Mucosa of rectum (tissue), 2 donors: ENCODE data around the gene TNS4.
A peak's percentile ranks its signal among the peaks of the same experiment; 100 is the strongest.

Experiments used
- H3K27ac ChIP-seq, 2 donors: one replicate each; pipeline ENCODE4 v1.7.0; 2013; ENCODE audit warnings: inconsistent platforms in 2 of 2, low read depth in 2 of 2, low read length in 2 of 2
- H3K27me3 ChIP-seq, 2 donors: one replicate each; pipeline ENCODE4 v1.7.0; 2013; ENCODE audit warnings: low read length in 2 of 2; ENCODE audit not compliant: control insufficient read depth in 2 of 2, insufficient read depth in 2 of 2
- H3K36me3 ChIP-seq, 2 donors: one replicate each; pipeline ENCODE4 v1.7.0; 2013; ENCODE audit warnings: low read length in 2 of 2; ENCODE audit not compliant: control insufficient read depth in 2 of 2, insufficient read depth in 2 of 2
- H3K4me1 ChIP-seq, 2 donors: one replicate each; pipeline ENCODE4 v1.7.0; 2013; ENCODE audit warnings: low read length in 2 of 2, mild to moderate bottlenecking in 1 of 2; ENCODE audit not compliant: control insufficient read depth in 2 of 2, insufficient read depth in 2 of 2
- H3K4me3 ChIP-seq, 2 donors: one replicate each; pipeline ENCODE4 v1.7.0; 2013; ENCODE audit warnings: low read length in 2 of 2
- H3K9ac ChIP-seq, 2 donors: one replicate each; pipeline ENCODE4 v1.7.0; 2013; ENCODE audit warnings: low read length in 2 of 2, low read depth in 1 of 2, mild to moderate bottlenecking in 1 of 2
- H3K9me3 ChIP-seq, 2 donors: one replicate each; pipeline ENCODE4 v1.7.0; 2013; ENCODE audit warnings: low read length in 2 of 2; ENCODE audit not compliant: control insufficient read depth in 2 of 2
- donor health status: healthy.
- donor health status: Normal muscosa, but diverticular disease.

TNS4 gene

DNA sequence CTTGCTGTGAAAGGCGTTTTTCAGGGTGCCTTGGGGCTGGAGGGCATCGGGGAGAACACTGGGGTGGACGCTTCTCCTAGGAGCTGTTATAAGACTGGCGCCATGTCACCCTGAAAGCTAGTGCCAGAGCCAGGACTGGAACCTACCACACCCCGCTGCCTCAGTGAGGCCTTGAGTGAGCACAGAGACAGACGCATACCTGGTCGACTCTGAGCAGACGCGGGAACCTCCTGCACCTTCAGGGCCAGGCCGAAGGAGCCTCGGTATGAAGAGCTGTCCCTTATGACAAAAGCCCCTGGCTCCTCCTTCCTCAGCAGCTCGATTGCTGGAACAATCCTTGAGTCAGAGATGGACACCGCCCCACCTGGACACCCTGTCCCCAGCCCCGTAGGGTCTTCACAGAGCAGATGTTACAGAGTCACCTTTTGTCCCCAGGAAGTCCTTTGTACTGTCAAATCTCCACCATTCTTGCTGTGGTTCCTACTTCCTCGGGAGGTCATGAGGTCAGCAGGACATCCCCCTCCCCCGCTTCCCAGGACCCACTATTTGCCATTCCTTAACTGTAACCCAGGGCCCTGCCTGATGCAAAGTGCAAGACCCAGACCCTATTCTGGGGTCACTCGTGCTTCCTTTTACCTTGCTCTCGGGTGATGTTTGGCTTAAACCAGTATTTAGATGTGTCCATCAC lies 17.0 kb downstream of the TNS4 start:
- no peaks in the 10 kb centered on the region for H3K27me3 ChIP-seq
- no peaks in the 10 kb centered on the region for H3K9me3 ChIP-seq
- no peak overlapping the region for H3K27ac ChIP-seq
- peaks cover 11 to 23% of the 10 kb centered on the region in 2 donors for H3K4me1 ChIP-seq
- H3K4me3 ChIP-seq: no peak overlapping the region
- H3K36me3 ChIP-seq: peaks cover 0 to 6% of the 10 kb centered on the region in 2 donors
- no peak overlapping the region for H3K9ac ChIP-seq

DNA sequence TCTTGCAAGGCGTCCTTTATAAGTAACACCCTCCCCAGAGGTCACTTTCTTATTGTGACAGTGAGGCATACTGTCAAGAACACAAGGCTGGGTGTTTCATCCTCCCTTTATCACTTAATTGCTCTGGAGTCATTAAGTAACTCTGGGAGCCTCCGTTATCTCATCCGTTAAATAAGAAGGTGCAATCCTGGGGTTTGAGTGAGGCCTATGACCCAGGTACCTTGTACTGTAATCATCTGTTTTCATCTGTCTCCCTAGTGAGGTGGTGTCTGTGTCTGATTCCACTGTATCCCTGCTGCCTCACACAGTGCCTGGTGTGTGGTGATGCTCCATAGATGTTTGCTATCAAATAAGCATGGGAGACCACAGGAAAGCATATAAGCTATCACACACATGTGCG lies 17.7 kb downstream of the TNS4 start:
- peaks cover 11 to 23% of the 10 kb centered on the region in 2 donors for H3K4me1 ChIP-seq
- H3K36me3 ChIP-seq: peaks cover 0 to 6% of the 10 kb centered on the region in 2 donors
- H3K27ac ChIP-seq: no peak overlapping the region
- no peaks in the 10 kb centered on the region for H3K27me3 ChIP-seq
- no peaks in the 10 kb centered on the region for H3K9me3 ChIP-seq
- no peak overlapping the region for H3K4me3 ChIP-seq
- H3K9ac ChIP-seq: no peak overlapping the region

DNA sequence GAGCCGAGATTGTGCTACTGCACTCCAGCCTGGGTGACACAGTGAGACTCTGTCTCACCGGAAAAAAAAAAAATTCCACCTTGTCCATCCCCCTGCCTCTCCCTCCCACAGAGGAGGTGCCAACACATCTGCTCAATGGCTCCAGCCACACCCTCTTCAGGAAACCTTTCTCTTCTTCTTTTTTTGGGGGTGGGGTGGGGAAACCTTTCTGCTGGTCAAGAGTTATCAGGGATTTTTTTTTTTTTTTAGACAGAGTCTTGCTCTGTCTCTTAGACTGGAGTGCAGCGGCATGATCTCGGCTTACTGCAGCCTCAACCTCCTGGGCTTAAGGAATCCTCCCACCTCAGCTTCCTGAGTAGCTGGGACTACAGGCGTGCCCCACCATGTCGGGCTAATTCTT lies 18.7 kb downstream of the TNS4 start:
- Histone ChIP-seq H3K4me1 (peaks cover 11 to 23% of the 10 kb centered on the region in 2 donors), H3K36me3 (peaks cover 0 to 6% of the 10 kb centered on the region in 2 donors), H3K9me3 (no peaks in the 10 kb centered on the region), H3K27me3 (no peaks in the 10 kb centered on the region), H3K4me3 (no peak overlapping the region), H3K27ac (no peak overlapping the region), H3K9ac (no peak overlapping the region)

DNA sequence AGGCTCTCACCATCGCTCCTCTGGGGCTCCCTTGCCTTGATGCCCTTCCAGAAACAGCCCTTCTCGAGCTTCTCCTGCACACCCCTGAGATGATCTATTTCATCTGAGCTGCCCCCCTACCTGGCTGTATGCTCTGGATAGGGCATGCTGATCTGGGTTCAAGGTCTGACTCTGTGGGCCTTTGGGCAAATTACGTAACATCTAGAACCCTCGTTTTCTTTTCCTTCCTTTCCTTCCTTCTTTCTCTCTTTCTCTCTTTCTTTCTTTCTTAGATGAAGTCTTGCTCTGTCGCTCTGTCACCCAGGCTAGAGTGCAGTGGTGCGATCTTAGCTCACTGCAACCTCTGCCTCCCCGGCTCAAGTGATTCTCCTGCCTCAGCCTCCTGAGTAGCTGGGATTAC lies 20.3 kb downstream of the TNS4 start:
- Histone ChIP-seq H3K4me1 (peaks cover 11 to 23% of the 10 kb centered on the region in 2 donors), H3K9ac (peak overlapping the region in 1 of 2 donors; percentile 50), H3K9me3 (no peaks in the 10 kb centered on the region), H3K27ac (peak overlapping the region in 1 of 2 donors; percentile 9), H3K4me3 (no peak overlapping the region), H3K36me3 (no peaks in the 10 kb centered on the region), H3K27me3 (no peaks in the 10 kb centered on the region)

DNA sequence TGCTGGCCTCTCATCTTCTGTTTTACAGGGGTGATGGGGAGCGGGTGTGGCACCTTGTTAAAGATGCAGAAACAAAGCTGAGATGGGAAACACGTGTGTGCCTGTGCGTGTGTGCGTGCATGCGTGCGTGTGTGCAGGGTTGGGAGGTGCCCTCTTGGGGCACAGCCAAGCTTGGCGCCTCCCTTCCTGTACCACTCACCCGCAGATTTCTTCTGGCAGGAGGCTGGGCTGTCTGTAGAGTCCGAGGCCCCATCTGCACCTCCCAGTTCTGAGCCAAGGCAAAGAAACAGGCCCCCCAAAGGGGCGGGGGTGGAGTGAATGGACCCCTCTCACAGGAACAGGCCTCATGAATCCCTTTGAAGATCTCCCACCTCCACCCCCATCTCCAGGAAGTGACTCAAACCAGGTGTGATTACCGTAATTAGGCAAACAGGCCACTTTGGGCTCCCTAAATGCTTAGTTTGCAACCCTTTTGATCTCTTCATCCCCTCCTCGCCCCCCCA lies 20.9 kb downstream of the TNS4 start:
- H3K9me3 ChIP-seq: no peaks in the 10 kb centered on the region
- peak overlapping the region in 1 of 2 donors; percentile 50 for H3K9ac ChIP-seq
- no peak overlapping the region for H3K4me3 ChIP-seq
- no peaks in the 10 kb centered on the region for H3K36me3 ChIP-seq
- peak overlapping the region in 1 of 2 donors; percentile 9 for H3K27ac ChIP-seq
- no peaks in the 10 kb centered on the region for H3K27me3 ChIP-seq
- H3K4me1 ChIP-seq: peaks cover 15 to 23% of the 10 kb centered on the region in 2 donors

DNA sequence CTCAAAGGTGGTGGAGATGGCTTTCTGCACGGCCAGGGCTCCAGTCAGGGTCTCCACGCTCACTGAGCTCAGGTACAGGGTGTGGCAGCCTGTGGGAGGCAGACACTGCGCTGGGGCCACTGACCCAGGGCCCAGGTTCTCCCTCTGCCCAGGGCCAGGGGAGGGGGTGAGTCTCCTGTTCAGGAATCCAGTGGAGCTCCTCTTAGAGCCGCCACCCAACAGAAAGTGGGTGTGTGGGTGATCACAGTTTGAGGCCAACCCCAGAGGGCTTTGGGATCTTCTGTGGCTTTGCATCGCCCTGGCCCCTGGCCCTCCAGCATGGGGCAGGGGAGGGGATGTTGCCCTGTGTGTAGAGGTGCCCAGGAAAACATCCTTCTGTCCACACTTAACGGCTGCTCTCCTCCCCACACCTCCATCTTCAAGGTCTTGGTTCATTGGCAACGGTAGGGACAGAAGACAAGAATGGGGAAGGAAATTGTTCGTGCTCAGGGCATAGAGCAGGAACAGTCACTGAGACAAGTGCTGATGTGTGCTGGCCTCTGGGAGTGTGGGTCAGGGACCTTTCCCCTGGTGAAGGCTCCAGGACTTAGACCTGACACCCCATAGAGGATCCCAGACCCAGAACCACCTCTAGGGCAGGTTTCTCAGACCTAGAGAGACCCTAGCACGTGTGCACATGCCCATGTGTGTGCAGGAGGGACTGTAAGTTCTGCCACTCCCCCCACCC lies 21.5 kb downstream of the TNS4 start:
- H3K4me1 ChIP-seq: peaks cover 15 to 23% of the 10 kb centered on the region in 2 donors
- peak overlapping the region in 1 of 2 donors; percentile 43 for H3K27ac ChIP-seq
- no peaks in the 10 kb centered on the region for H3K27me3 ChIP-seq
- no peaks in the 10 kb centered on the region for H3K36me3 ChIP-seq
- H3K9ac ChIP-seq: no peak overlapping the region
- H3K9me3 ChIP-seq: no peaks in the 10 kb centered on the region
- peak overlapping the region in 1 of 2 donors; percentile 20 for H3K4me3 ChIP-seq

DNA sequence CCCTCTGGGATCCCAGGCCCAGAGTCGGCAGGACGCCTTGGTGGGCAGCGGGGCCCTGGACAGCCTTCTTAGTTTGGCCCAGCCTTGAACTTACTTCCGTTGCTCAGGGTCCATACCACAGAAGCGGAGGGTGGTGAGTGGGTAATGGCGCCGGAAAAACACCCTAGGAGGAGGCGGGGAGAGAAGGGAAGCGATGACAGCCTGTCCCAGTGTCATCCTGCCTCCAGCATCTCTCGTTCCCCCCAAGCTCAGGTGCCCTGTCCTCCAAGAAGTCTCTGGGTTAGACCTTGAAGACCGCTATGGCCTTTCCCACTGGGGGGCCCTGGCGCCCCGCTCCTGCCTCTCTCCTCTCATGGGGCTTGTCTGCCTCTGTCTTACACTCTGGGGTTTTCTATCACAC lies 22.9 kb downstream of the TNS4 start:
- no peak overlapping the region for H3K4me3 ChIP-seq
- no peaks in the 10 kb centered on the region for H3K9me3 ChIP-seq
- peaks cover 15 to 23% of the 10 kb centered on the region in 2 donors for H3K4me1 ChIP-seq
- no peak overlapping the region for H3K27ac ChIP-seq
- no peaks in the 10 kb centered on the region for H3K36me3 ChIP-seq
- H3K9ac ChIP-seq: no peak overlapping the region
- H3K27me3 ChIP-seq: no peaks in the 10 kb centered on the region

DNA sequence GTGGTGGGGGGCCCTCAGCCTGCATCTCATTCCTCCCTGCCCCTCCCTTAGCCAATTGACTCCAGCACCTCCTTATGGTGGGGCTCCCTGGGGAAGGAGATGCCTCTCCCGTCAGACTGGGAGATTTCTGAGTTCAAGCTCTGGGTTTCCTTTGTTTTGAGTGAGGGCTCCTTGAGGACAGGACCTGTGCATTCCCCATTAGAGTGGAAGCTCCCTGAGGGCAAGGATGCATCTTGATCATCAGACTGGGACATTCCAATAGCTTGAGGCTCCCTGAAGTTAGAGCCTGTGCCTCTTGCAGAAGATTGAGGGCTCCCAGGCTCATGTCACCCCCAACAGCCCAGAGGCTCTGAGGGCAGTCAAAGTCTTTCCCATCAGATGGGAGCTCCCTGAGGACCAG lies 23.6 kb downstream of the TNS4 start:
- Histone ChIP-seq H3K9ac (no peak overlapping the region), H3K4me1 (peaks cover 15 to 21% of the 10 kb centered on the region in 2 donors), H3K36me3 (no peaks in the 10 kb centered on the region), H3K9me3 (no peaks in the 10 kb centered on the region), H3K27me3 (no peaks in the 10 kb centered on the region), H3K27ac (no peak overlapping the region), H3K4me3 (no peak overlapping the region)

DNA sequence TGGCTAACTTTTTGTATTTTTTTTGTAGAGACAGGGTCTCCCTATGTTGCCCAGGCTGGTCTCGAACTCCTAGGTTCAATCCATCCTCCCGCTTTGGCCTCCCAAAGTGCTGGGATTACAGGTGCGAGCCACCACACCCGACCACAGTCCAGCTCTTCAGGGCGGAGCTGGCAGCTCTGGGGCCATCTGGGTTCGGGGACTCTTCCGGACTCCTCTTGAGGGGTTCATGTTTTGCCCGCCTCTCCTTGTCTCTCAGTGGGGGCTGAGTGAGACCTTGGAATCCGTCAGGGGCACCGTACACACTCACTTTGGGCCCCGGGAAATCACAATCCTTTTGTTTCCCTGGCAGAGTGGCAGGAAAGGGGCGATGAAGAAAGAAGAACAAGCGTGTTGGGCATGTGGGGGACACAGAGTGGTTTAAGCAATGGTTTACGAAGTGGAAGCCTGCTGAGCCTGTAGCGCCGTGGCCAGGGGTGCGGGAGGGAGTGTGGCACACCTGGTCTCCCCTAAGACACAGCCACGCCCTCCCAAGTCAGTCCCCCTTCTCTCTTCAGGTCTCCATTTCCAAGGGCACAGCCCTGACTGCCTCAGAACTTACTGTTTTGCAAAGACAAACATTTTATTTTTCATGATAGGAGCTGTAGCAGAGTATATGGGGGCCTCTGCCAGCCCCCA lies 26.1 kb downstream of the TNS4 start:
- Histone ChIP-seq H3K27ac (peak overlapping the region in 1 of 2 donors; percentile 32), H3K9me3 (no peaks in the 10 kb centered on the region), H3K36me3 (no peaks in the 10 kb centered on the region), H3K4me1 (peaks cover 3 to 8% of the 10 kb centered on the region in 2 donors), H3K27me3 (no peaks in the 10 kb centered on the region), H3K9ac (peak overlapping the region in 1 of 2 donors; percentile 14), H3K4me3 (no peak overlapping the region)
